T-helper 17 cell (primary cell): ENCODE data around the gene PTPRT. TPM values are rescaled to one million over a fixed set of nuclear protein-coding genes. Genes with fewer than 3 reads are reported as not detected.

Experiments used
- ATAC-seq: fragments of 150-1000 bp; cut with Tn5 transposase; 2 replicates; pipeline ENCODE4 v1.10.0; 2021; ENCODE audit warnings: mild to moderate bottlenecking, moderate library complexity
- DNase-seq, 3 donors: peaks; one replicate each; pipeline versions ENCODE4 v3.0.0 to v3.0.0-alpha.2; 2020 to 2021
- H3K9me3 ChIP-seq: one replicate; pipeline ENCODE4 v1.7.0; 2013; ENCODE audit warnings: low read length, mild to moderate bottlenecking; ENCODE audit not compliant: control insufficient read depth, poor library complexity, severe bottlenecking
- H3K27ac Mint-ChIP-seq: one replicate; pipeline ENCODE4 v1.8.0; 2022; ENCODE audit warnings: mild to moderate bottlenecking, moderate library complexity, mixed read lengths
- H3K27me3 Mint-ChIP-seq: one replicate; pipeline ENCODE4 v1.8.0; 2022; ENCODE audit warnings: mixed read lengths
- H3K36me3 Mint-ChIP-seq: one replicate; pipeline ENCODE4 v1.8.0; 2022; ENCODE audit warnings: low read depth, mixed read lengths
- H3K4me1 Mint-ChIP-seq: one replicate; pipeline ENCODE4 v1.8.0; 2022; ENCODE audit warnings: mild to moderate bottlenecking, mixed read lengths
- H3K4me3 Mint-ChIP-seq: one replicate; pipeline ENCODE4 v1.8.0; 2022; ENCODE audit warnings: mild to moderate bottlenecking, moderate library complexity, mixed read lengths
- total RNA-seq, 4 donors: library from RNA in 2 of 4; stranded (reverse) in 2 of 4; gene quantifications; one replicate each; pipeline ENCODE4 v1.2.3 and lab custom pipeline; 2022 to 2026

Gene PTPRT
- total RNA-seq, 2 donors from 2014 or later = not detected

GRCh38 chr20:42093041-42093440 is 1096.7 kb downstream of the PTPRT start:
- Mint-ChIP-seq H3K4me1 (no peaks in the 10 kb centered on the region), H3K4me3 (no peak overlapping the region), H3K36me3 (no peaks in the 10 kb centered on the region), H3K27ac (no peak overlapping the region), H3K27me3 (peaks cover 6% of the 10 kb centered on the region)
- no peak for DNase-seq
- ATAC-seq = no peak
- H3K9me3 ChIP-seq = no peaks in the 10 kb centered on the region

DNA sequence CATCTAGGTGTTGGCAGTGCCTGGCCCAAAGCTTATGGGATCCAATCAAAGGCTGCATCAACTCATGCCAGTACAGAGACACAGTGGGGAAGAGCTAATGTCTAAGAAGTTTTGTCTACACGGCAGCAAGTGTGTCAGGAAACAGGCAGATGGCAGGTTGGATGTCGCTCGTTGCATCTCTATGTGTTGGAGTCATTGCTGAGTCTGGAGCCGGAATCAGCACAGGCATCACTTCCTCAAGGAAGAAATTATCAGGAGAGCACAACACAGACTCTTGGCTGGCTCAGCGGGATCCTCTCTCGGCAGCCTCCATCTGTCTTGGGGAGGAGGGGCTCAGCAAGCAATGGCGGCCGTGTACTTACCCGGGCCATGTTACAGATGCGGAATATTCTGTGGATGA is 1104.3 kb downstream of the PTPRT start:
- DNase-seq = no peak
- Mint-ChIP-seq H3K27me3 (no peaks in the 10 kb centered on the region), H3K4me1 (no peaks in the 10 kb centered on the region), H3K27ac (no peak overlapping the region), H3K4me3 (no peak overlapping the region), H3K36me3 (no peaks in the 10 kb centered on the region)
- ATAC-seq = no peak
- no peaks in the 10 kb centered on the region for H3K9me3 ChIP-seq

- peaks cover 4% of the 10 kb centered on the region for H3K27me3 Mint-ChIP-seq
- H3K4me1 Mint-ChIP-seq = no peaks in the 10 kb centered on the region
- DNase-seq = no peak
- H3K4me3 Mint-ChIP-seq = no peak overlapping the region
- no peaks in the 10 kb centered on the region for H3K9me3 ChIP-seq
- H3K36me3 Mint-ChIP-seq = no peaks in the 10 kb centered on the region
- no peak overlapping the region for H3K27ac Mint-ChIP-seq
- no peak for ATAC-seq
Observed at GRCh38 chr20:42083280-42083679, 1106.4 kb downstream of the PTPRT start.

- Mint-ChIP-seq H3K4me3 (no peak overlapping the region), H3K4me1 (no peaks in the 10 kb centered on the region), H3K27ac (no peak overlapping the region), H3K27me3 (peaks cover 4% of the 10 kb centered on the region), H3K36me3 (no peaks in the 10 kb centered on the region)
- ATAC-seq = no peak
- H3K9me3 ChIP-seq = no peaks in the 10 kb centered on the region
- no peak for DNase-seq
Observed at GRCh38 chr20:42082611-42083010, 1107.1 kb downstream of the PTPRT start.

DNA sequence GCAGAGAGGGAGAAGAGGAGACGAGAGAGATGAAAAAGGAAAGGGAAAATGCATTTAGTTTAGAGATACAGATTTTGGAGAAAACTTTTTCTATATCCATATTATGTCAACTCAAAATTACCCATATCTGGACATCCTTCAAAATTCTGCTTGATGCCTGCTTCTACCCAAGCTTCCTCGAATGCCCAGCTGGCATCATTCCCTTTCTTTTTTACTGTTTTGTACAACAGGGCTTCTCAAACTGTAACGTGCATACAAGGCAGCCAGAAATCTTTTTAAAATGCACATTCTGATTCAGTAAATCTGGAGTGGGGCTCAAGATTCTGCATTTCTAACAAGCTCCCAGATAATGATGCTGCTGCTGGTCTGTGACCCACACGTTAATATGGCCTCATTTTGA is 1108.8 kb downstream of the PTPRT start:
- Mint-ChIP-seq H3K27ac (no peak overlapping the region), H3K4me1 (no peaks in the 10 kb centered on the region)
- ATAC-seq = no peak

GRCh38 chr20:42074944-42075343 is 1114.8 kb downstream of the PTPRT start:
- DNase-seq (no peak), ATAC-seq (no peak)
- H3K36me3 Mint-ChIP-seq = no peaks in the 10 kb centered on the region
- no peaks in the 10 kb centered on the region for H3K9me3 ChIP-seq
- H3K27ac Mint-ChIP-seq = no peak overlapping the region
- H3K4me1 Mint-ChIP-seq = no peaks in the 10 kb centered on the region
- no peak overlapping the region for H3K4me3 Mint-ChIP-seq
- H3K27me3 Mint-ChIP-seq = peaks cover 4% of the 10 kb centered on the region

More for the DNA sequence above, 1108.8 kb downstream of the PTPRT start:
- Mint-ChIP-seq H3K36me3 (no peaks in the 10 kb centered on the region), H3K27me3 (peaks cover 4% of the 10 kb centered on the region), H3K4me3 (no peak overlapping the region)
- H3K9me3 ChIP-seq = no peaks in the 10 kb centered on the region
- no peak for DNase-seq

- Mint-ChIP-seq H3K4me1 (no peaks in the 10 kb centered on the region), H3K36me3 (no peaks in the 10 kb centered on the region), H3K27me3 (peaks cover 6% of the 10 kb centered on the region), H3K27ac (no peak overlapping the region), H3K4me3 (no peak overlapping the region)
- H3K9me3 ChIP-seq = no peaks in the 10 kb centered on the region
- no peak for ATAC-seq
- DNase-seq = no peak
Observed at GRCh38 chr20:42067596-42067995, 1122.1 kb downstream of the PTPRT start.

DNA sequence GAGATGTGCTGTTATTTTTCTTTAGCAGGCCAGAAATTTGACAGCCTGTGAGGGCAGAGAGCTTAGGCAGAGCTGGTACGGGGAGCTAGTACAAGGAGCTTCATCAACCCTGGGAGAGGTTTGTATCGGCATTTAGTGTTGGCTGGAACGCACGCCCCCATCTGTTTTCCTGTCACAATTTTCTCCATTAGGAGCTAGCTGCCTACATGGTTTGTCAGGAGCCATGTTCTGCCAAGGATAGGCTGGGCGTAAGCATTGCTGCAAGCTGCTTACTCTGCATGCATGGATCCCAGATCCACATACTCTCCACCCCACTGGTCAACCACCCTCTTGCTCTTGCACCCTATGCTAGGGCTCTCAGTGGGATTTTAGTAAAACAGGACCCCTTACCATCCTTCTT is 1122.5 kb downstream of the PTPRT start:
- H3K4me3 Mint-ChIP-seq = no peak overlapping the region
- no peaks in the 10 kb centered on the region for H3K4me1 Mint-ChIP-seq
- no peak overlapping the region for H3K27ac Mint-ChIP-seq
- ATAC-seq (no peak), DNase-seq (no peak)
- H3K27me3 Mint-ChIP-seq = peaks cover 6% of the 10 kb centered on the region
- no peaks in the 10 kb centered on the region for H3K36me3 Mint-ChIP-seq
- no peaks in the 10 kb centered on the region for H3K9me3 ChIP-seq

GRCh38 chr20:42063141-42063540 is 1126.6 kb downstream of the PTPRT start:
- H3K27me3 Mint-ChIP-seq = no peaks in the 10 kb centered on the region
- no peaks in the 10 kb centered on the region for H3K4me1 Mint-ChIP-seq
- ATAC-seq (no peak), DNase-seq (no peak)
- H3K4me3 Mint-ChIP-seq = no peak overlapping the region
- no peak overlapping the region for H3K27ac Mint-ChIP-seq
- no peaks in the 10 kb centered on the region for H3K9me3 ChIP-seq
- no peaks in the 10 kb centered on the region for H3K36me3 Mint-ChIP-seq

- H3K4me1 Mint-ChIP-seq = no peaks in the 10 kb centered on the region
- H3K27me3 Mint-ChIP-seq = no peaks in the 10 kb centered on the region
- H3K9me3 ChIP-seq = no peaks in the 10 kb centered on the region
- DNase-seq (no peak), ATAC-seq (no peak)
- no peak overlapping the region for H3K27ac Mint-ChIP-seq
- H3K36me3 Mint-ChIP-seq = no peaks in the 10 kb centered on the region
- no peak overlapping the region for H3K4me3 Mint-ChIP-seq
Observed at GRCh38 chr20:42053350-42053749, 1136.4 kb downstream of the PTPRT start.

DNA sequence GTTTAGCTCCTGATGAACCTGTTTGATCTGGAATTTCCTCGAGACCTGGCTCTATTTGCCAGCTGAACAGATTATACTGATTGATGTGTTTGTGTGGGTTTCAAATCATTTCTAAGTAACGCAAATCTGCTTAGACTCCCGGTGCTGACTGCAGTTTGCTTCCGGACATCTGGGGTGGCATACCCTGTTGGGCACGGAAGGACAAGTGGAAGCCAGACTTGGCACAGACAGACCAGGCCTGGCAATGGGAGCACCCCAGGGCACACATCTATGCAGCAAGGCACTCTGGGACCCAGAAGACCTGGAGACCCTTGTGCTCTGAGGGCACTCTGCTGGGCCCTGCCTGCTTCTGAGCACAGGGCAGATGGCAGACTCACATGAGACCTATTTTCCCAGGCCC is 1137.8 kb downstream of the PTPRT start:
- H3K4me3 Mint-ChIP-seq = no peak overlapping the region
- H3K4me1 Mint-ChIP-seq = no peaks in the 10 kb centered on the region
- no peak overlapping the region for H3K27ac Mint-ChIP-seq
- no peaks in the 10 kb centered on the region for H3K36me3 Mint-ChIP-seq
- ATAC-seq = no peak
- no peaks in the 10 kb centered on the region for H3K9me3 ChIP-seq
- DNase-seq = no peak
- H3K27me3 Mint-ChIP-seq = no peaks in the 10 kb centered on the region

DNA sequence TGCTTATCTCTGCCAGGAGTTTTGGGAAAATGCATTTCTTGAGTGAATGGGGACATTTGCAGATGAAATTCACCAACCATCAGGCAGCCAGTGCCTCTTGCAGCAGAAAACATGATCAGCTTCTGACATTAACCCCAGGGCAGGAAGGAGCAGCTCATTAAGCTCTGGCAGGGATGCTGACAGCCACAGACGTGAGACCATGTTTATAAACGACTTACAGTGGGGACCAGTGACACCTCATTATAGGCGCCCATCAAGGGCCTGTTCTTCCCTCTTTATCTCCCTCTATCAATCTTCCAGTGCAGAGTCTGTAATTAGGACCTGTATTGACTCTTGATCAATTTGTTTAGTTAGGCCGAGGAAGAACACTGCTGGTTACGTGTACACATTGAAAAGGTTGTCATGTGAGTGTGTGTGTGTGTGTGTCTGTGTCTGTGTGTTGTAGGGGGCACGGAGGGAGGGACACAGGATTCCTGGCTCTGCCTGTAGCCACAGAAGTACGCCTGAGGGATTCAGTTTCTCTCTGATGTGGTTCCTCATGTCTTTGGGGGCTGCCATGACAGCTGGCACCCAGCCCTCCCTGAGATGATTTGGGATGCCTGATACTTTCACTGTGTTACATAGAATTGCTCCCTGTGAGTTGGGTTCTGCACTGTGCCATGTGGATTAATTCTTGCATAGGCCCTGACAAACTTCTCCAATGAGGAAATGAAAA is 1143.2 kb downstream of the PTPRT start:
- H3K27ac Mint-ChIP-seq = no peak overlapping the region
- peaks cover 8% of the 10 kb centered on the region for H3K27me3 Mint-ChIP-seq

GRCh38 chr20:42043921-42044320 is 1145.8 kb downstream of the PTPRT start:
- Mint-ChIP-seq H3K36me3 (no peaks in the 10 kb centered on the region), H3K4me1 (no peaks in the 10 kb centered on the region), H3K27ac (no peak overlapping the region), H3K4me3 (no peak overlapping the region), H3K27me3 (peaks cover 8% of the 10 kb centered on the region)
- ATAC-seq (no peak), DNase-seq (no peak)
- H3K9me3 ChIP-seq = no peaks in the 10 kb centered on the region

More for the DNA sequence above, 1143.2 kb downstream of the PTPRT start:
- ATAC-seq = no peak
- Mint-ChIP-seq H3K36me3 (no peaks in the 10 kb centered on the region), H3K4me1 (no peaks in the 10 kb centered on the region), H3K4me3 (no peak overlapping the region)
- no peaks in the 10 kb centered on the region for H3K9me3 ChIP-seq
- DNase-seq = no peak

- Mint-ChIP-seq H3K27ac (no peak overlapping the region), H3K27me3 (peaks cover 3% of the 10 kb centered on the region), H3K4me1 (no peaks in the 10 kb centered on the region), H3K36me3 (no peaks in the 10 kb centered on the region), H3K4me3 (no peak overlapping the region)
- no peaks in the 10 kb centered on the region for H3K9me3 ChIP-seq
- ATAC-seq = no peak
- no peak for DNase-seq
Observed at GRCh38 chr20:42041000-42041565, 1148.6 kb downstream of the PTPRT start.
